Ovary (tissue), 9 donors: ENCODE results near the gene CBLIF. TPM values are rescaled to one million over a fixed set of nuclear protein-coding genes. Genes with fewer than 3 reads are reported as not detected.
A peak's percentile ranks its signal among the peaks of the same experiment; 100 is the strongest.
"Not testable (repeated sequence)": the region's sequence is repeated elsewhere in the genome, so short reads cannot be mapped to it uniquely, and the experiment has no call there.

Experiments
- DNase-seq, 5 donors: peaks; one replicate each; pipeline ENCODE4 v3.0.0-alpha.2; 2019 to 2020
- H3K27ac ChIP-seq, 2 donors: fragments of 200-600 bp; one replicate each; pipeline versions ENCODE4 v1.5.1 to v1.8.0; 2019 to 2022
- H3K27me3 ChIP-seq: fragments of 200-600 bp; one replicate; pipeline ENCODE4 v1.8.0; 2022
- H3K36me3 ChIP-seq: fragments of 200-600 bp; sonication (generic); one replicate; pipeline ENCODE4 v1.5.1; 2019
- H3K4me1 ChIP-seq: one replicate; pipeline ENCODE4 v1.8.1; 2013; ENCODE audit warnings: mild to moderate bottlenecking, moderate library complexity; ENCODE audit not compliant: insufficient read depth
- H3K4me3 ChIP-seq: fragments of 200-600 bp; sonication (generic); one replicate; pipeline ENCODE4 v1.5.1; 2017
- H3K9me3 ChIP-seq, 2 donors: fragments of 200-600 bp in 1 of 2; sonication (generic) in 1 of 2; one replicate each; pipeline versions ENCODE4 v1.5.1 to v1.8.1; 2013 to 2019; ENCODE audit warnings: mild to moderate bottlenecking in 1 of 2, moderate library complexity in 1 of 2
- CTCF ChIP-seq, 3 donors: fragments of 450-650 bp in 2 of 3; fragments of 200-600 bp in 1 of 3; IDR thresholded peaks; one replicate each; pipeline versions ENCODE4 v1.5.1 to v1.8.0; 2016 to 2022; ENCODE audit warnings: antibody characterized with exemption in 3 of 3, mild to moderate bottlenecking in 1 of 3
- EP300 ChIP-seq: sonication (generic); formaldehyde crosslinking; IDR thresholded peaks from one replicate; pipeline ENCODE4 v1.6.1; 2017; ENCODE audit warnings: antibody characterized with exemption
- POLR2A ChIP-seq: fragments of 450-650 bp; IDR thresholded peaks from one replicate; pipeline ENCODE4 v1.6.1; 2017; ENCODE audit warnings: antibody characterized with exemption, mild to moderate bottlenecking, moderate library complexity
- WGBS, 3 donors: extraction: QIAGEN DNeasy Blood & Tissue Kit in 1 of 3; methylation state at CpG; one replicate each; pipeline versions ENCODE4 v1.1.5 to v1.1.7; 2013 to 2017; 5-methylcytosine and 5-hydroxymethylcytosine counted together
- intact Hi-C, 4 donors: fragments of 100-400 bp; cut with DNase I; formaldehyde crosslinking; loops; one replicate each; pipeline versions ENCODE4 v1.11.0 to v1.15.1; 2022 to 2023
- polyA plus RNA-seq, 2 donors: library from polyadenylated mRNA; stranded (reverse); fragments of 200-250 nt in 1 of 2; fragments of 350-450 nt in 1 of 2; fragmentation: Illumina TruSeq in 1 of 2; extraction: RNeasy Lipid Tissue Mini Kit (QIAGEN cat#74804) in 1 of 2; gene quantifications; one replicate each; pipeline ENCODE4 v1.2.3, GENCODE V29; 2013 to 2014
- total RNA-seq, 7 donors: library from RNA; depleted of rRNA in 2 of 7; stranded (reverse); fragments of >200 nt in 2 of 7; fragmentation: NEBNext Ultra II Directional in 3 of 7; extraction: Animal tissue kit (Norgen Biotek cat#: 25700) in 3 of 7; gene quantifications; one replicate each; pipeline versions ENCODE4 v1.1.0 to v1.2.4, GENCODE V29; 2016 to 2023
- donor health status: DM: no; HTN: no; CAD: no; lungs with moderate emphysema.
- donor health status: DM: no; HTN: no; CAD: no.
- donor health status: Bipolar disorder and iron deficiency.
- donor health status: DM: yes; HTN: yes; CAD: no.
- donor health status: DM: no; HTN: no; CAD: no.
- donor health status: DM: yes; HTN: yes; CAD: no.

Gene CBLIF
- total and polyA plus RNA-seq, 9 donors, result not detected

- 80 to 84% (median 81%) methylated on average over 4 of the region's 4 CpGs for WGBS, 3 donors
- no peak for DNase-seq
- no peak for TF ChIP-seq CTCF (IDR thresholded peaks at IDR 0.05)
- no peak for TF ChIP-seq POLR2A
- no peak for TF ChIP-seq EP300
- intact Hi-C loops, result no loop called here
- Histone ChIP-seq H3K36me3 (no peaks in the 10 kb centered on the region), H3K4me1 (peaks cover 6% of the 10 kb centered on the region), H3K9me3 (no peaks in the 10 kb centered on the region), H3K4me3 (no peak overlapping the region), H3K27ac (no peak overlapping the region), H3K27me3 (no peaks in the 10 kb centered on the region)
Measured at GRCh38 chr11:59818572-59818971, 26.7 kb downstream of the CBLIF start.

- H3K27ac ChIP-seq, DNase-seq, intact Hi-C loops, H3K27me3 ChIP-seq, H3K36me3 ChIP-seq, H3K9me3 ChIP-seq, H3K4me1 ChIP-seq, H3K4me3 ChIP-seq: not testable (repeated sequence)
- WGBS, 3 donors, result 44 to 64% (median 62%) methylated on average over 1 of the region's 1 CpG
Measured at GRCh38 chr11:59816434-59816833, 28.9 kb downstream of the CBLIF start.

GRCh38 chr11:59815754-59816153 lies 29.5 kb downstream of the CBLIF start:
- H3K4me1 ChIP-seq, result peaks cover 6% of the 10 kb centered on the region
- H3K27me3 ChIP-seq, result no peaks in the 10 kb centered on the region
- no peak overlapping the region for H3K4me3 ChIP-seq
- H3K36me3 ChIP-seq, result no peaks in the 10 kb centered on the region
- WGBS, 3 donors, result 63 to 84% (median 67%) methylated on average over 1 of the region's 1 CpG
- intact Hi-C loops, result no loop called here
- H3K9me3 ChIP-seq, result no peaks in the 10 kb centered on the region
- no peak for TF ChIP-seq POLR2A
- no peak for TF ChIP-seq CTCF (IDR thresholded peaks at IDR 0.05)
- TF ChIP-seq EP300, result no peak
- H3K27ac ChIP-seq, result peak overlapping the region in 1 of 2 donors; percentile 34
- DNase-seq, result no peak

- WGBS, 3 donors, result 4 to 23% (median 6%) methylated on average over 1 of the region's 1 CpG
- intact Hi-C loops, result no loop called here
- H3K27me3 ChIP-seq, result no peaks in the 10 kb centered on the region
- peak overlapping the region in 1 of 2 donors; percentile 20 for H3K27ac ChIP-seq
- no peak for TF ChIP-seq EP300
- no peak for TF ChIP-seq CTCF (IDR thresholded peaks at IDR 0.05)
- no peak for TF ChIP-seq POLR2A
- no peaks in the 10 kb centered on the region for H3K9me3 ChIP-seq
- no peak for DNase-seq
- no peak overlapping the region for H3K4me3 ChIP-seq
- peaks cover 6% of the 10 kb centered on the region for H3K4me1 ChIP-seq
- no peaks in the 10 kb centered on the region for H3K36me3 ChIP-seq
Measured at GRCh38 chr11:59814021-59814420, 31.3 kb downstream of the CBLIF start.

- 92 to 100% (median 96%) methylated on average over 1 of the region's 1 CpG for WGBS, 3 donors
- TF ChIP-seq EP300, result no peak
- no peak for TF ChIP-seq CTCF (IDR thresholded peaks at IDR 0.05)
- no peak for TF ChIP-seq POLR2A
- no peak overlapping the region for H3K4me3 ChIP-seq
- no peak overlapping the region for H3K27ac ChIP-seq
- no peaks in the 10 kb centered on the region for H3K27me3 ChIP-seq
- DNase-seq, result no peak
- intact Hi-C loops, result no loop called here
- peaks cover 5% of the 10 kb centered on the region for H3K4me1 ChIP-seq
- H3K9me3 ChIP-seq, result no peaks in the 10 kb centered on the region
- H3K36me3 ChIP-seq, result no peaks in the 10 kb centered on the region
Measured at GRCh38 chr11:59813364-59813763, 31.9 kb downstream of the CBLIF start.
